HUES64 (cell line): Measurements from ENCODE around the gene RAD51AP1.

ENCODE experiments used
- H3K27ac ChIP-seq: 2 replicates; pipeline ENCODE4 v1.7.0; 2013; ENCODE audit warnings: low read depth, low read length, inconsistent platforms
- H3K27me3 ChIP-seq: 2 replicates; pipeline ENCODE4 v1.6.1; 2013; ENCODE audit warnings: mild to moderate bottlenecking, low read length; ENCODE audit not compliant: insufficient read depth
- H3K36me3 ChIP-seq: 2 replicates; pipeline ENCODE4 v1.6.1; 2013; ENCODE audit warnings: mild to moderate bottlenecking, low read length; ENCODE audit not compliant: insufficient read depth
- H3K4me1 ChIP-seq: 2 replicates; pipeline ENCODE4 v1.6.1; 2013; ENCODE audit warnings: mild to moderate bottlenecking, low read length, moderate library complexity; ENCODE audit not compliant: insufficient read depth
- H3K4me3 ChIP-seq: 2 replicates; pipeline ENCODE4 v1.5.1; 2013; ENCODE audit warnings: mild to moderate bottlenecking, low read length, moderate library complexity
- H3K9ac ChIP-seq: 2 replicates; pipeline ENCODE4 v1.6.1; 2013; ENCODE audit warnings: mild to moderate bottlenecking, low read depth, low read length
- H3K9me3 ChIP-seq: 2 replicates; pipeline ENCODE4 v1.6.1; 2013; ENCODE audit warnings: low read depth, low read length; ENCODE audit not compliant: insufficient read depth
- WGBS: fragments of 150-250, 120-280 bp; methylation state at CpG from one replicate; pipeline ENCODE4 v1.1.7; 2013; ENCODE audit warnings: missing lambda C conversion rate; 5-methylcytosine and 5-hydroxymethylcytosine counted together

Gene RAD51AP1

GRCh38 chr12:4569261-4569660, 30.6 kb downstream of the RAD51AP1 start:
- 93% methylated on average over 3 of the region's 4 CpGs for WGBS

GRCh38 chr12:4572680-4573079, 34.0 kb downstream of the RAD51AP1 start:
- Histone ChIP-seq H3K9me3 (no peaks in the 10 kb centered on the region), H3K27ac (no peak overlapping the region), H3K27me3 (no peaks in the 10 kb centered on the region), H3K36me3 (no peaks in the 10 kb centered on the region), H3K4me3 (no peak overlapping the region), H3K4me1 (no peaks in the 10 kb centered on the region), H3K9ac (no peak overlapping the region)
- WGBS: 95% methylated on average over 7 of the region's 7 CpGs

More at GRCh38 chr12:4569261-4569660, 30.6 kb downstream of the RAD51AP1 start:
- Histone ChIP-seq H3K27me3 (no peaks in the 10 kb centered on the region), H3K27ac (no peak overlapping the region), H3K9ac (no peak overlapping the region), H3K9me3 (no peaks in the 10 kb centered on the region), H3K4me3 (no peak overlapping the region), H3K36me3 (no peaks in the 10 kb centered on the region), H3K4me1 (no peaks in the 10 kb centered on the region)

- 70% methylated on average over 7 of the region's 8 CpGs for WGBS
These were observed 40.8 kb downstream of the RAD51AP1 start for GRCh38 chr12:4579305-4580102.

GRCh38 chr12:4580281-4580688, 41.6 kb downstream of the RAD51AP1 start:
- H3K36me3 ChIP-seq: no peaks in the 10 kb centered on the region
- H3K27me3 ChIP-seq: no peaks in the 10 kb centered on the region
- H3K4me3 ChIP-seq: no peak overlapping the region
- H3K9ac ChIP-seq: no peak overlapping the region
- H3K9me3 ChIP-seq: no peaks in the 10 kb centered on the region
- H3K27ac ChIP-seq: no peak overlapping the region
- H3K4me1 ChIP-seq: peaks cover 5% of the 10 kb centered on the region; the same call in 1 of the 2 replicates
- WGBS: 67% methylated on average over 3 of the region's 3 CpGs

More at GRCh38 chr12:4579305-4580102, 40.8 kb downstream of the RAD51AP1 start:
- Histone ChIP-seq H3K4me3 (no peak overlapping the region), H3K27me3 (no peaks in the 10 kb centered on the region), H3K36me3 (no peaks in the 10 kb centered on the region), H3K27ac (no peak overlapping the region), H3K4me1 (peaks cover 5% of the 10 kb centered on the region; the same call in 1 of the 2 replicates), H3K9ac (no peak overlapping the region), H3K9me3 (no peaks in the 10 kb centered on the region)

- no peak overlapping the region for H3K27ac ChIP-seq
- no peak overlapping the region for H3K4me3 ChIP-seq
- peaks cover 5% of the 10 kb centered on the region; the same call in 1 of the 2 replicates for H3K4me1 ChIP-seq
- H3K9me3 ChIP-seq: no peaks in the 10 kb centered on the region
- no peak overlapping the region for H3K9ac ChIP-seq
- H3K27me3 ChIP-seq: no peaks in the 10 kb centered on the region
- no peaks in the 10 kb centered on the region for H3K36me3 ChIP-seq
- 96% methylated on average over 4 of the region's 6 CpGs for WGBS
These were observed 45.6 kb downstream of the RAD51AP1 start for GRCh38 chr12:4584281-4584680.

- H3K27me3 ChIP-seq: no peaks in the 10 kb centered on the region
- H3K4me1 ChIP-seq: peaks cover 5% of the 10 kb centered on the region; the same call in 1 of the 2 replicates
- H3K9me3 ChIP-seq: no peaks in the 10 kb centered on the region
- H3K4me3 ChIP-seq: no peak overlapping the region
- WGBS: 90% methylated on average over 7 of the region's 7 CpGs
- H3K27ac ChIP-seq: no peak overlapping the region
- no peak overlapping the region for H3K9ac ChIP-seq
- no peaks in the 10 kb centered on the region for H3K36me3 ChIP-seq
These were observed 46.2 kb downstream of the RAD51AP1 start for GRCh38 chr12:4584896-4585295.

GRCh38 chr12:4586500-4586899, 47.8 kb downstream of the RAD51AP1 start:
- Histone ChIP-seq H3K27me3 (no peaks in the 10 kb centered on the region), H3K36me3 (no peaks in the 10 kb centered on the region), H3K4me3 (no peak overlapping the region), H3K9me3 (no peaks in the 10 kb centered on the region), H3K27ac (no peak overlapping the region), H3K4me1 (peaks cover under 1% of the 10 kb centered on the region; the same call in 1 of the 2 replicates), H3K9ac (no peak overlapping the region)
- WGBS: 89% methylated on average over 5 of the region's 5 CpGs

GRCh38 chr12:4587108-4587507, 48.4 kb downstream of the RAD51AP1 start:
- WGBS: 74% methylated on average over 9 of the region's 9 CpGs
- Histone ChIP-seq H3K36me3 (no peaks in the 10 kb centered on the region), H3K27ac (no peak overlapping the region)

GRCh38 chr12:4588916-4589315, 50.2 kb downstream of the RAD51AP1 start:
- H3K27ac ChIP-seq: no peak overlapping the region
- no peaks in the 10 kb centered on the region for H3K4me1 ChIP-seq
- no CpG with 5 or more reads among the region's 3 CpGs for WGBS
- H3K9ac ChIP-seq: no peak overlapping the region
- H3K27me3 ChIP-seq: no peaks in the 10 kb centered on the region
- H3K36me3 ChIP-seq: no peaks in the 10 kb centered on the region
- H3K9me3 ChIP-seq: no peaks in the 10 kb centered on the region
- H3K4me3 ChIP-seq: no peak overlapping the region

More at GRCh38 chr12:4587108-4587507, 48.4 kb downstream of the RAD51AP1 start:
- Histone ChIP-seq H3K4me3 (no peak overlapping the region), H3K9ac (no peak overlapping the region), H3K9me3 (no peaks in the 10 kb centered on the region), H3K27me3 (no peaks in the 10 kb centered on the region), H3K4me1 (no peaks in the 10 kb centered on the region)

- Histone ChIP-seq H3K4me3 (no peak overlapping the region), H3K9me3 (no peaks in the 10 kb centered on the region), H3K27me3 (no peaks in the 10 kb centered on the region), H3K36me3 (no peaks in the 10 kb centered on the region), H3K4me1 (no peaks in the 10 kb centered on the region), H3K27ac (no peak overlapping the region), H3K9ac (no peak overlapping the region)
- WGBS: 83% methylated on average over 2 of the region's 2 CpGs
These were observed 51.3 kb downstream of the RAD51AP1 start for GRCh38 chr12:4589941-4590340.

- Histone ChIP-seq H3K9me3 (no peaks in the 10 kb centered on the region), H3K4me3 (no peak overlapping the region), H3K36me3 (no peaks in the 10 kb centered on the region), H3K4me1 (no peaks in the 10 kb centered on the region), H3K27me3 (no peaks in the 10 kb centered on the region), H3K9ac (no peak overlapping the region), H3K27ac (no peak overlapping the region)
- 89% methylated on average over 7 of the region's 7 CpGs for WGBS
These were observed 52.5 kb downstream of the RAD51AP1 start for GRCh38 chr12:4591180-4591687.
